Limb (tissue), 2 donors: ENCODE measurements around the gene JMJD7.

Source experiments
- DNase-seq, 2 donors: peaks; one replicate each; pipeline ENCODE4 v3.0.0-alpha.2; 2016; ENCODE audit errors: extremely low spot score in 2 of 2

Gene JMJD7

GRCh38 chr15:41881920-41882688 is 54.2 kb downstream of the JMJD7 start:
- peak in 1 of 2 donors; percentile 46 for DNase-seq

GRCh38 chr15:41882689-41883483 is 55.0 kb downstream of the JMJD7 start:
- DNase-seq: no peak

- DNase-seq: no peak
Measured at GRCh38 chr15:41883484-41883825, 55.6 kb downstream of the JMJD7 start.

- no peak for DNase-seq
Measured at GRCh38 chr15:41884458-41884857, 56.6 kb downstream of the JMJD7 start.

GRCh38 chr15:41885321-41885720 is 57.4 kb downstream of the JMJD7 start:
- DNase-seq: no peak

- no peak for DNase-seq
Measured at GRCh38 chr15:41885841-41886240, 57.9 kb downstream of the JMJD7 start.

- DNase-seq: no peak
Measured at GRCh38 chr15:41886741-41887140, 58.8 kb downstream of the JMJD7 start.

GRCh38 chr15:41887161-41887560 is 59.3 kb downstream of the JMJD7 start:
- DNase-seq: no peak
